GM18909 (cell line): ENCODE measurements around the gene FCGR2B.
"Not testable (repeated sequence)": the region's sequence is repeated elsewhere in the genome, so short reads cannot be mapped to it uniquely, and the experiment has no call there.

ENCODE experiments used
- ATAC-seq: cut with Tn5 transposase; IDR thresholded peaks from one replicate; pipeline ENCODE4 v1.9.1; 2021; ENCODE audit warnings: mild to moderate bottlenecking; ENCODE audit not compliant: unreplicated experiment, poor library complexity

Gene FCGR2B

DNA sequence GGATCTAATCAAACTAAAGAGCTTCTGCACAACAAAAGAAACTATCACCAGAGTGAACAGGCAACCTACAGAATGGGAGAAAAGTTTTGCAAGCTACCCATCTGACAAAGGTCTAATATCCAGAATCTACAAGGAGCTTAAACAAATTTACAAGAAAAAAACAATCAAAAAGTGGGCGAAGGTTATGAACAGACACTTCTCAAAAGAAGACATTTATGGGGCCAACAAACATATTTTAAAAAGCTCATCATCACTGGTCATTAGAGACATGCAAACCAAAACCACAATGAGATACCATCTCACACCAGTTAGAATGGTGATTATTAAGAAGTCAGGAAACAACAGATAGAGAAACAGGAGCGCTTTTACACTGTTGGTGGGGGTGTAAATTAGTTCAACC, 35.4 kb downstream of the FCGR2B start:
- not testable (repeated sequence) for ATAC-seq

DNA sequence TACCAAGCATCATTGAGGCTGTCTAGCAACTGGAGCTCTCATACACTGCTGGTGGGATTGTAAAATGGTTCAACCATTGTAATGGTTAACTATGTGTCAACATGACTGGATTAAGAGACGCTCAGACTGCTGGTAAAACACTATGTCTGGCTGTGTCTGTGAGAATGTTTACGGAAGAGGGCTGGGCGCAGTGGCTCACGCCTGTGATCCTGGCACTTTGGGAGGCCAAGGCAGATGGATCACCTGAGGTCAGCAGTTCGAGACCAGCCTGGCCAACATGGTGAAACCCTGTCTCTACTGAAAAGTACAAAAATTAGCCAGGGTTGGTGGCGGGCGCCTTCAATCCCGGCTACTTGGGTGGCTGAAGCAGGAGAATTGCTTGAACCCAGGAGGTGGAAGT, 39.3 kb downstream of the FCGR2B start:
- no peak for ATAC-seq

- peak; percentile 44 for ATAC-seq
Observed at GRCh38 chr1:161705537-161705936, 42.6 kb downstream of the FCGR2B start.

DNA sequence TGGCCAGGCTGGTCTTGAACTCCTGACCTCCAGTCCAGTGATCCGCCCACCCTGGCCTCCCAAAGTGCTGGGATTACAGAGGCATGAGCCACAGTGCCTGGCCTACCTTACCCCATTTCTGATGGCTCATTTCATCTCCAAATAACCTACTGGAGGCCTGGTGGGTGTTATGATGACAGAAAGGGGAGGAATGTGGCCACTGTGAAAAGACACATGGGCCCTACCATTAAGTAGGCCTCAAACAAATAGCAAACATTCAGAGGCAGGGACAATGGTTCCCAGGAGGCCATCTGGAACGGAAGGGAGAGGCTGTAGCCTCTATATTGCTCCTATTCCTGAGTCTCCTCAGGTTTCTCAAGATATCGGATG, 43.2 kb downstream of the FCGR2B start:
- ATAC-seq: no peak

DNA sequence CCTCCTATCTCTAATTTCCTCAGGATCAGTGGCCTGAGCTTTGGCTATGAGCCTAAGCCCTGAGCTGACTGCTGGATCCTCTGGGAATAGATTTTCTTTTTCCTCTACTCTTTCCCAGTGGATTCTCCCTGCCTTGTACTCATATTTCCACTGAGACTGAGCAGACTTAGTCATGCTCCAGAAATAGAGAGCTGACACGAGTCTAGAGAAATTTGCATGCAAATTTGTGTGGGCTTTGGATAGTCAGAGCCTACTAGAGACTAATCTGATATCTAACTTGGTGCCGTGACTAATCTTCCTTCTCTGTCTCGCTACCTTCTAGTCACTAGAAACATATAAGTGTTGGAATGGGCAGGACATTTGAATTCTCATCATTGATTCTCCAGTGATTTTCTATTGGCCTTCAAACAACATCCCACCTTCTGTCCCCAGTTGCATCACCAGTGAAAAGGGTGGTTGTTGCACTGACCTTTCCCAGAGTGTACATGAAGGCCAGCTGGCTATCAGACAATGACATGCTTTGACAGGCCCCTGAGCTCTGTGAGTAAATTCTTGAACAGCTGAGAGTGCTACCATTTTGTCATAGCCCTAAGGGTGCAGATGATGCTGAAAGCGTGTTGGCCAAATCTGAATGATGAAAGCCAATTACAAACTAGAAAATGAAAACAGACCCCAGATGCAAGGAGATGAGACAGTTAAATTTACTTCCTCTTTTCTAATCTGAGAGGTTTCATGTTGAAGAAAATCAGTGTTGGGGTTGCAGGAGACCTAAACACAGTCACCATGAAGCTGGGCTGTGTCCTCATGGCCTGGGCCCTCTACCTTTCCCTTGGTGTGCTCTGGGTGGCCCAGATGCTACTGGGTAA, 43.8 kb downstream of the FCGR2B start, which contains the start of gene FCRLA:
Gene FCRLA (plus strand): TSS at position 748 of the 866 bp plus-strand sequence. CDS start 36 bp downstream, at position 784.
- peak; percentile 65 for ATAC-seq

GRCh38 chr1:161707503-161707902, 44.6 kb downstream of the FCGR2B start:
- ATAC-seq: no peak

GRCh38 chr1:161709373-161709772, 46.4 kb downstream of the FCGR2B start:
- no peak for ATAC-seq

GRCh38 chr1:161710560-161710959, 47.6 kb downstream of the FCGR2B start:
- no peak for ATAC-seq

GRCh38 chr1:161718559-161719324, 55.8 kb downstream of the FCGR2B start:
- ATAC-seq: no peak

DNA sequence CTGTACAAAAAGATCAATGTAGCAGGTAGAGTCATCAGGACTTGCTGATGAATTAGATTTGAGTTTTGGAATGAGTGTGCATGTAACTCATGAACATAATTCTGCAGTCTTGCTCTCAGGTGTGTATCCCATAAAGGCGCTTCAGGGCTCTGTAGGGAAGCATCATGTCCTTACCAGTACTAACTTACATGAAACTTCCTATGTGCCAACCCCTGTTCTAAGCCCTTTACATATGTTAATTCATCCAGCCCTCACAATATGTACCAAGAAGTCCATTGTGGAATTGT, 56.3 kb downstream of the FCGR2B start:
- ATAC-seq: no peak

GRCh38 chr1:161720422-161720821, 57.5 kb downstream of the FCGR2B start:
- ATAC-seq: no peak

- no peak for ATAC-seq
Observed at GRCh38 chr1:161720956-161721737, 58.2 kb downstream of the FCGR2B start, which contains the start of gene FCRLB. TSS of gene FCRLB (plus strand) at chr1:161721544. CDS start at chr1:161722673, 1,129 bp downstream.

GRCh38 chr1:161721738-161722343, 58.9 kb downstream of the FCGR2B start:
- ATAC-seq: no peak

- ATAC-seq: no peak
Observed at GRCh38 chr1:161722406-161722805, 59.5 kb downstream of the FCGR2B start.

- ATAC-seq: no peak
Observed at GRCh38 chr1:161723459-161724141, 60.7 kb downstream of the FCGR2B start.

DNA sequence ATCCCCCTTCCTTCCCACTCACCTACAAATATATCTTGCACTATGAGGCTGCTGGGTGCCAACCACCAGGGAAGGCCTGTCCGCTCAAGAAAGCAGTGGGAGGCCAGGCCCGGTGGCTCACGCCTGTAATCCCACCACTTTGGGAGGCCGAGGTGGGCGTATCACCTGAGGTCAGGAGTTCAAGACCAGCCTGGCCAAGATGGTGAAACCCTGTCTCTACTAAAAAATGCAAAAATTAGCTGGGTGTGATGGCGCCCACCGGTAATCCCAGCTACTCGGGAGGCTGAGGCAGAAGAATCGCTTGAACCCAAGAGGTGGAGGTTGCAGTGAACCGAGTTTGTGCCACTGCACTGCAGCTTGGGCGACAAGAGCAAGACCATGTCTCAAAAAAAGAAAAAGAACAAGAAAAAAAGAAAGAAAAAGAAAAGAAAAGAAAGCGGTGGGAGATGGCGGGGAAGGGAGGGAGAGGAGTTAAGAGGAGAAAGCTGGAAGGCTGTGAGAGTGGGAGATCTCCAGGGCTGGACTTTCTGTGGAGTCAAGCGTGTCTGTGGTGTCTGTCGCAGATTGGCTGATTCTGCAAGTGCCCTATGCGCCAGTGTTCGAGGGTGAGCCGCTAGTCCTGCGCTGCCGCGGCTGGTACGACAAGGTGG, 62.4 kb downstream of the FCGR2B start:
- not testable (repeated sequence) for ATAC-seq

DNA sequence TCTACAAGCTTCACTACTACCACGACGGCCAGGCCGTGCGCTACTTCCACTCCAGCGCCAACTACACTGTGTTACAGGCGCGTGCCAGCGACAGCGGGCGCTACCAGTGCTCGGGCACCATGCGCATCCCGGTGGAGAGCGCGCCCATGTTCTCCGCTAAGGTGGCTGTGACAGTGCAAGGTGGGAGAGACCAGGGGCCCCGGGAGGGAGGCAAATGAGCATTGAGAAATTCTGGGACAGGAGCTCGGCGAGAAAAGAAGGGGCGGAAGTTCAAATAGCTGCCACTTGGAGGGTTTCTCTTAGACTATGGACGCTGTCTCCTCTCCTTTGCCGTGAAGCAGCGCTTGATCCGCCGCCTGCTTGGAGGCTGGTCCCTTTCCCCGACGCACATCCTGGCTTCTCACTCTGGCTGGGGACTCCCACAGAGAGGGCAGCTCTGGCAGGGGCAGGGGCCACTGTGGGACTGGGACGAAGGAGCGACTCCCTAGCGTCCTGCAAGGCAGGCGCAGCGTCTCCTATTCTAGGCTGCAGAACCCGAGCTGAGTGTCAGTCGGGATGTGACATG, 63.0 kb downstream of the FCGR2B start:
- peak; percentile 24 for ATAC-seq

- ATAC-seq: peak; percentile 59
Observed at GRCh38 chr1:161726473-161727255, 63.7 kb downstream of the FCGR2B start.
